Fibroblast of peridontal ligament (primary cell): ENCODE measurements around the gene PROZ.
A peak's percentile ranks its signal among the peaks of the same experiment; 100 is the strongest.

Source experiments
- DNase-seq: peaks from one replicate; pipeline ENCODE4 v3.0.0-alpha.2; 2010; ENCODE audit errors: extremely low read depth

Gene PROZ

GRCh38 chr13:113205428-113205931 lies 47.0 kb downstream of the PROZ start:
- peak; percentile 83 for DNase-seq

DNA sequence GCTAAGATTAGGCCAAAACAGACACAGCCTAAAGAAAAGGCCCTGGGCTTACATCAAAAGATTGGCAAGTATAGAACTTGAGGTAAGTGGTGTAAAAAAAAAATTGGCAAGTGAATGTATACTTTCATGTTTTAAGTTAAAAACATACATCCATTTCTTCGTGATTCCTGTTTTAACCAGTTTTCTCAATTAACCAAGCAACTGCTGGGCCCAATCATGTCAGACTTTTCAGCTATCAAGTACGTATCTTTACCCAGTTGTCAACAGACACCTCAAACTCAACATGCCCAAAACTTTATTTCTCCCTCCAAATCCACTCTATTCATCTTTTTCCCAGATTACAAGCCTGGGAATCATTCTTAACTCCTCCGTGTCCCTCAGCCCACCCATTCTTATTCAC lies 49.0 kb downstream of the PROZ start:
- peak; percentile 19 for DNase-seq

- DNase-seq, result peak; percentile 47
Measured at GRCh38 chr13:113207890-113208420, 49.5 kb downstream of the PROZ start.

GRCh38 chr13:113208421-113209335 lies 50.2 kb downstream of the PROZ start, which contains the start of gene PCID2:
TSS of gene PCID2 (minus strand) at chr13:113208669. CDS start at chr13:113208634, 35 bp downstream.
- peak; percentile 81 for DNase-seq

GRCh38 chr13:113209336-113209758 lies 50.9 kb downstream of the PROZ start, which contains the start of gene CUL4A:
TSS of gene CUL4A (plus strand) at chr13:113209613. CDS start at chr13:113209628, 15 bp downstream.
- peak; percentile 54 for DNase-seq

DNA sequence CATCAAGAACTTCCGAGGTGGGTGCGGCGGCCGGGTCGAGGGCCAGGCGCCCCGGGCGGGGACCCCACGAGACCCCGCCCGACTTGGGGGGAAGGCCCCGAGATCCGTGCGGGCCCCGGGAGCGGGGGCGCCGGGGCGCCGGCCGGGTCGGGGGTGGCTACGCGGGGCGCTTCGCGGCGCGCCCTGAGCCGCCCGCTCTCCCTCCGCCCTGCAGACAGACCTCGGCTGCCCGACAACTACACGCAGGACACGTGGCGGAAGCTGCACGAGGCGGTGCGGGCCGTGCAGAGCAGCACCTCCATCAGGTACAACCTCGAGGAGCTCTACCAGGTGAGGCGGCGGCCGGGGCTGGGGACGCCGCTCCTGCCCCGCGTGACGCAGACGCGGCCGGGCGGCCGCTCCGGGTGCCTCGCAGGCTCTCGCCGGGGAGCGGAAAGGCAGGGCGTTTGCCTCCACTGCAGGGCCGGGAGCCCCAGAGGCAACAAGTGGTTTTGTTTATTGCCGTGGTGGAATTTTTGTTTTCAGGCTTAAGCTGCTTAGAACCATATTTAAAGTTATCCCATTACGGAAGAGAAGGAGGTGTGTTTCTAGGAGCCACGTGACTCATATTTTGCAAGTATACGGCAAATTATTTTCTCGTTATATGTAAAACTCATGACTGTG lies 51.4 kb downstream of the PROZ start:
- DNase-seq, result peak; percentile 65

DNA sequence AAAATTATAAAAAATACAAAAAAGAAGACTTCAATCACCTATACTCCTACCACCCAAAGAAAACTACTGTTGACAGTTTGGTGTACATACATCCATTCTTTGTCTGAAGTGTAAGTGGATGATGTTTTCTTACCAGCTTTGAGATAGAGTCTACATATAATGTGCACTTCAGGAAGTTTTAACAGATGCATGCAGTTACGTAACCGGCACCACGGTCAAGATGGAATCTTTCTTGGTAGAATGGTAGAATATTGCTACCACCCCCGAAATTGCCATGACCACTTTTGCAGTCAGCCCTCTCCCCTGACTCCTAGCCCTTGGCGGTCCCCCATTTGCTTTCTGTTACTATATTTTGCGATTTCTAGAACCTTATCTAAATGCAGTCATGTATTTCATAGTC lies 52.4 kb downstream of the PROZ start:
- DNase-seq, result no peak

DNA sequence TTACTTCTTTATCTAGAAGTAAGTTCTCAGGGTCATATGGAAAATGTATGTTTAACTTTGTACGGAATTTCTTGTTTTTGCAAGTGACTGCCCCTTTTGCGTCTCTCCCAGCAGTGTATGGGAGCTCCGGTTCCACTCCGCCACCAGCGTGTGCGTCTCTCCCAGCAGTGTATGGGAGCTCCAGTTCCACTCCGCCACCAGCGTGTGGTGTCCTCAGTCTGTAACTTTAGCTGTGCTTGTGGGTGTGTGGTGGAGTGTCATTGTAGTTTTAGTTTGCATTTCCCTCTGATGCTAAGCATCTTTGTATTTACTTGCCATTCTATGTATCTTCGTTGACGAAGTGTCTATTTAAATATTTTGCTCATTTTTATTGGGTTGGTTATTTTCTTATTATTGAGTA lies 53.3 kb downstream of the PROZ start:
- no peak for DNase-seq

DNA sequence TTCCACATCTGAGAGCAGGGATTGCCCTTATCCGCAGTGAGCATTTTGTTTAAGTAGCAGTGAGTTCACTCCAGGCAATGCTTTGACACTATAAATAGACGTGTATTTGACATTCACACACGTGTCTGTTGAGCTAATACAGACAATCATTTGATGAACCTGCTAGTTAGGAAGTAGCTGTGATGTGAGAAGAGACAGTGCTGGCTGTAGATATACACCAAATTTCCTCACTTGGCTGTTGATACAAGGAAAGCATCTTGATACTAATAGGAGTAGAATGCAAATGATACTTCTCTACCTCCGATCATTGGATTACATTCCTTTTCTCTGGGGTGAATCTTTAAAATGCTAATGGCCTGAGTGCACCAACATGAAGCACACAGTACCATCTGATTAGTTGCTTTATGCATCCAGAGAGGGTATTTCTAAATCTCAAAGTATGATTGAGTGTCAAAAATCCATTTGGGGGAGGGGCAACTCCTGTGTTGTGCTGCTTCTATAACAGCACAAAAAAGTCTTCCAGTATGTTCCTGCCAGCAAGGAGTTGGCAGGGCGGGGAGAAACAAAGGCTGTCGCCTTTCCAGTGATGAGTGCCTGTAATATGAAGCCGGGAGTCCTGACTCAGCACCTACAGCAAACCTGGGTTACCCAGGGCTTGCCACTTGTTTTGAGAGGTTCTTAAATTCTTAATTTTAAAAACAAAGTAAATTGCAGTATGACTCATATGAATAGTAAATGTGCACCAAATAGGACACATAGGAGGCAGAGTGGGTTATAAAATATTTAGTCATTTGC lies 58.0 kb downstream of the PROZ start:
- peak; percentile 61 for DNase-seq

- no peak for DNase-seq
Measured at GRCh38 chr13:113218586-113218985, 60.1 kb downstream of the PROZ start.

- DNase-seq, result no peak
Measured at GRCh38 chr13:113219256-113219940, 61.0 kb downstream of the PROZ start.

DNA sequence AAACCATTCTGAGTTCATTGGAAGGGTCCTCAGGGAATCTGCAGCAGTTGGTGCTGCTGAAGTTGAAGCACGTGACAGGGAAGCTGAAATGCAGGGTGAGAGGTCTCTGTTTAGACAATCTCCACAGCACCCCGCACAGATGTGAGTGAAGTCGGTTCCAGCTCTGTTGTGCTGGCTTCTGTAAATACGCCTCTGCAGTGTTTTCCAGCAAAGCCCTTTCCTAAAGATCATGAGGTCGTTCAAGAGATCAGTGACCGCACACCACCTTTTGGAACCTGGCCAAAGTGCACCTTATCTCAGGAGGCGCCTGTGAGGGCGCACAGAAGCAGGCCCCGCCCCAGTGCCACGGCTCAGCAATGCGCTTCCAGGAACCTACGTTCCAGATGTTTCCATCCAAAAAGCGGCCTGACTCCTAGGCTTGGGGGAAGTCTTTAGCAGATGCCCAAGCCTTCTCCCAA lies 61.7 kb downstream of the PROZ start:
- no peak for DNase-seq

- DNase-seq, result no peak
Measured at GRCh38 chr13:113220877-113221276, 62.4 kb downstream of the PROZ start.
